NCI-H2196 (cell line): Measurements from ENCODE around the gene COBL.

Source experiments
- DNase-seq: peaks from one replicate; lab custom pipeline; 2025; ENCODE audit not compliant: unreplicated experiment; lab: John Stamatoyannopoulos, UW

Gene COBL

DNA sequence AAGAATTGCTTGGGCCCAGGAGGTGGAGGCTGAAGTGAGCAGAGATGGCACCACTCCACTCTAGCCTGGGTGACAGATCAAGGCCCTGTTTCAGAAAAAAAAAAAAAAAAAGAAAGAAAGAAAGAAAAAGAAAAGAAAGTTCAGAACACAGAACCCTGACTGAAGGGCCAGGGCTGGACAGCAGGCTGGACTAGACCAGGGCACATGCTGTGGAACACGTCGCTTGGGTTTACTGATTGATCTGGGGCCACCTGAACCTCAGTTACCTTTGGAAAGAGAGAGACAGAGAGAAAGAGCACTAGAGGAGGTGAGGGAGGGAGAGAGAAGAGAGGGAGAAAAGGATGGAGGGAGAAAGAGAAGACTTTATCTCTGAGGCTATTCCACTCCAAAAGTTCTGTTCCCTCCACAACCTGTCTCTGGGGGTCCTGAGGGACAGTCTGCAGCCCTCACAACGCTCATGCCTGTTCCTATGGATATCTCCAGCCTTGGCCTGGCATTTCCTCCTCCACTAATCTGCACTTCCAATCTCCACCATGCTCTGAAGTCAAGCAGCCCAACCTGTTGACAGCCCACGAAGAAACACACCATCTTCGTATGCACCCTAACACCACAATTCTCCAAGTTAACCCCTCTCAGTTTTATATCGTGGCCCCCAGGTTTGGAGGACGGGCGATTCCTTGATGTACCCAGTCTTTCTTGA, 81.8 kb downstream of the COBL start:
- no peak for DNase-seq

- no peak for DNase-seq
Observed at GRCh38 chr7:51234139-51234538, 82.5 kb downstream of the COBL start.

- DNase-seq, result no peak
Observed at GRCh38 chr7:51233374-51233773, 83.2 kb downstream of the COBL start.

- no peak for DNase-seq
Observed at GRCh38 chr7:51230723-51231122, 85.9 kb downstream of the COBL start.

DNA sequence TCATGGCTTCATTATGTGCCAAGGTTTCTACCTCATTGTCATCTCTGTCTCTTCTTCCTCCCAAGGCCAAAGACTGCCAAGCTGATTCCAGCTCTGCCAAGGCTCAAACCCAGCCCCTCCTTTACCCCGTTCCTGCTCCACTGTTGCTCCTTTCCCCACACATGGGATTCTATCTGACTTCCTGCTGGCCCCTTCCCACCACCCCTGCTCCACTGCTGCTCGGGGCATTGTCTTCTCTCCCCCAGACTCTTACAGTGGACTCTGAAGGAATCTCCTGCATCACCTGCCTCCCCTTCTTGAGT, 86.3 kb downstream of the COBL start:
- DNase-seq, result no peak

GRCh38 chr7:51229620-51230323, 86.8 kb downstream of the COBL start:
- no peak for DNase-seq

GRCh38 chr7:51229106-51229537, 87.5 kb downstream of the COBL start:
- no peak for DNase-seq

DNA sequence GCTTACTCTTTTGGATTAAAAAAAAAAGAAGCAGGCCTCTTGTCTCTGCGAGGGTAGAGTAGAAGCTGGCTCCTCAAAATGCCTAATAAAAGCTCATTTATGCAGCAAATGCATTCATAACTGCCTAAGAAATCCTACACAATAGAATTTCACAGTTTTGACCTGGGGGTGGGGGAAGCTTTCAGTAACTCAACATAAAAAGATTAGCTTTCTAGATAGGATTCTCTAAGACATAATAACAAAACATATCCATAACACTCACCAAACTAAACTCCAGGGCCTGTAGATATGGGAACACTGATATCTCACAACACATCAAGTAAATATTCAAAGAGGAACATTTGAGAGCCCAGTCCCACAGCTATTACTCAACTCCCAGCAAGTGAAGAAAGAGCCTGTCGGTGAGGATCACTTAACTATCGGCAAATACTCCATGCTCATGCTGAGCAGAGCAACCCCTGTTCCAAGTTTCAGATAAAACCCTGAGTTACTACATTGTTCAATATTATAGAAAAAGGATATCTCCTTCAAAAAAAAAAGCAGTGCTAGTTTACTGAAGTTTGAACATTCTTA, 88.1 kb downstream of the COBL start:
- DNase-seq, result no peak

GRCh38 chr7:51227861-51228260, 88.7 kb downstream of the COBL start:
- DNase-seq, result no peak

DNA sequence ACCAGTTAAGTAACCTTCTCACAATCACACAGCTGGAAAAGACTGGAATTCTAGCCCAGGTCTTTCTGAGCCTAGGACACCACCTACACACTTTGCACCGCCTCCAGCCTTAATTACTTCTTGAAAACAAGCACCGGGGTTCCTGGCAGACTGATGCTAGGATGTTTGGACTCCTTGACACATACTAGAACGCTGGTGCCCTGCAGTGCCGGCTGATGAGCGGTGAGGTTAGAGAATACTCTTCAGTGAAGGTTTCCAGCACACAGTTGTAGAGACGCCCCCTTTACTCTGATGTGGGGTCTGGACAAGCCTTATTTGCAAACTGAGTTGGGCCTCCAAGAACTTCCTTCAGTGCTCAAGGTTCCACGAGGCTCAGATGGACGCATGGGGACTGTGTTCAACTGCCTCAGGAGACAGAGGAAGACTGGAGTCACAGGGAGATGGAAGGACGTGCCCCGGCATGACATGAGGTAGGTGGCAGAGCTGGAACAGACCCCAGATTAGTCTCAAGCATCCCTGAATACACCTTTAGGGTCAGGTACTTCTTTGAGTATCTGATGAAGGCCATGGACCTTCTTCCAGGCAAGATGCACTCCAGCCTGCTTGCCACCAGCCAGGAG, 89.6 kb downstream of the COBL start:
- DNase-seq, result no peak

DNA sequence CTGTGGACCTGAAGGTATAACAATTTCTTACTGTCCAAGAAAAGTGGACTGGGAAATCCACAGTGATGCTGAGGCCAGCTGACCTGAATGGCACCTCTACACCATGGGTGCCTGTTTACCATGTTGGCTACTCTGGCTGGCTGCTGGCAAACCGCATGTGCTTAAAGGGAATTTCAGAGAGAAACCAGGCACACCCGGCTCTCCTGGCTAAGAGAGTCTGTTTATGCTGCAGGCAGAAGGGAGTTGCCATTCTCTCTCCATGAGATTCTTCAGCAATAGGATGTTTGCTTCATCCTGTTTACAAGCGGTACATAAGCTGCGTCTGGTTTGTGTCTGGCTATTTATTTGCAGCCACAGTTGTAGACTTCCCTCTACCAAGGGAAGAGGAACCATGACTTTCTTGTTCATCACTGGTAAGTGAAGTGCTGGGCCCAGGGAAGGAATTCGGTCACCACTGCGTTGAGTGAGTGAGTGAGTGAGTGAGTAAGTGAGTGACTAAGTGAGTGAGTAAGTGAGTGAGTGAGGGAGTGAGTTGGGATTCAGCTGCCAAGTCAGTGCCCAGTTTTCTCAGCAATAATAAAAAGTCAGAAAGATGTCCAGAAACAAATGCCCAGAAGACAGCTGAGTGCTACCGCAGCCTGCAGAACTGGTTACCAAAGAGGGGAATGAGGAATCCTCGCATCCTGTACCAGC, 90.4 kb downstream of the COBL start:
- no peak for DNase-seq

GRCh38 chr7:51224811-51225595, 91.6 kb downstream of the COBL start:
- peak; percentile 55 for DNase-seq

DNA sequence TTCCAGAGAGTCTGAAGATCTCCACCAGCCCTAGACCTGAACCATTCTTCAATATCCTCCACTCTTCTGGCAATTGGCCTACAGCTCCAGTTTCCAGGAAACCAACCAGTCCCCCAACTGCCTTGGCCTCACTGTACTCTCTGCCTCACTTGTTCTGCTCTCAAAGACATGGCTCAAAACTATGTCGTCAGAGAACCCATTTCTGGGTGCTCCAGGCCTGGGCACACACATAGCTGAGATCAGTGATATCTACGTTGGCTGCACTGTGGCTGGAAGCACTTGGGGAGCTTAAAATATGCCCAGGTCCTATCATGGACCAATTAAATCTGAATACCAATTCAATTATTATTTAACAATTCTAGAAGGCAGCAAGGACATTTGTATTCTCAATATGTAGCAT, 93.1 kb downstream of the COBL start:
- no peak for DNase-seq

DNA sequence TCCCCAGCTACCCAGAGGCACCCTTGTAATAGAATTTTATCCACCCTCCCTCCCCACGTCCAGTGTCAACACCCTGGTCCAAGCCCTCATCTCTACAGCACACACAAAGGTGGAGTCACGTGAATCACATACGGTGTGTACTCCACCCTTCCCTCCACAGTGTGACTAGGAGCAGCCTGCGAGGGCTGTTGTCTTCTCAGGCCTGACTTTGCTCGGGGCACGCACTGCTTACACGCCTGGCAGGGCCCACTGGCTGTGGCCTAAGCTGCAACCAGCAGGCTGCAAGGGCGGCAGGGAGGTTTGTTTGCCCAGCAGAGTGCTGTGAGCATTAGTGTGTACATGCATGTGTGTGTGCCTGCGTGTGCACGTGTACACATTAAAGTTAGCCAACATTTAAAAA, 93.7 kb downstream of the COBL start:
- no peak for DNase-seq

DNA sequence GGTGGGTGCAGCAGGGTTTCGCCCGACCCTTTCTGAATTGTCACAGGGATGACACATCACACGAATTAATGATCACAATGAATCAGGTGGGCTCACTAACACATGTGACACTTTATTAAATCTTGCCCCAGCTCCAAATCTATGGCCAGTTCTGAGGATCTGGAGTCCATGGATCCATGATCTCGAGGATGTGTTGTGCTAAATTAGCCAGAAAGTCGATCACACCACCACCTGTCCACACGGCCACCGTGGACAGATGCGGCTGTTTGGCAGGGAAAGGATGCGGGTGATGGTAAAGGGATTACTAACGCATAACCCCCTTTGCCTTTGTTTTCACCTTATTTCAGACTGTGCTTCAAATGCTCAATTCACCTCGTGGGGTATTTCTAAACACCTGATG, 96.4 kb downstream of the COBL start:
- DNase-seq, result no peak

- DNase-seq, result no peak
Observed at GRCh38 chr7:51219261-51219988, 97.2 kb downstream of the COBL start.

- DNase-seq, result no peak
Observed at GRCh38 chr7:51217804-51218203, 98.8 kb downstream of the COBL start.

DNA sequence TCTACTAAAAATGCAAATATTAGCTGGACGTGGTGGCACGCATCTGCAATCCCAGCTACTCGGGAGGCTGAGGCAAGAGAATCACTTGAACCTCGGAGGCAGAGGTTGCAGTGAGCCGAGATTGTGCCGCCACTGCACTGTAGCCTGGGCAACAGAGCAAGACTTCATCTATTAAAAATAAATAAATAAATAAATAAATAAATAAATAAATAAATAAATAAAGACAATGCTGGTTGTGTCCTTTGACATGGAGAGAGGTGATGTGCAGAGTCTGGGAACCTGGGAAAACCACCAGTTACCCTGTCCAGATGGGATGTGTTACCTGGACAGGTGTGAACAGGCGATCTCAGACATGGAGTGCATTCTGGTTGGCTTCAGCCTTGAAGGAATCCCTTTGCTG, 102.5 kb downstream of the COBL start:
- DNase-seq, result no peak

- no peak for DNase-seq
Observed at GRCh38 chr7:51213618-51214017, 103.0 kb downstream of the COBL start.

- no peak for DNase-seq
Observed at GRCh38 chr7:51210766-51211165, 105.8 kb downstream of the COBL start.
